BE2C (cell line): ENCODE measurements around the gene FADD.

ENCODE experiments used
- DNase-seq: peaks from one replicate; pipeline ENCODE4 v3.0.0-alpha.2; 2020
- H3K27me3 ChIP-seq: fragments of 250-450 bp; sonication (Bioruptor Pico); 2 replicates; pipeline ENCODE4 v1.5.1; 2020; ENCODE audit warnings: mild to moderate bottlenecking
- H3K36me3 ChIP-seq: fragments of 250-450 bp; sonication (Bioruptor Pico); 2 replicates; pipeline ENCODE4 v1.5.1; 2020; ENCODE audit warnings: mild to moderate bottlenecking
- H3K4me1 ChIP-seq: fragments of 250-450 bp; sonication (Bioruptor Pico); 2 replicates; pipeline ENCODE4 v1.5.1; 2020
- H3K4me3 ChIP-seq: 2 replicates; pipeline ENCODE4 v1.5.1; 2011; ENCODE audit warnings: low read depth, low read length
- H3K9me3 ChIP-seq: fragments of 250-450 bp; sonication (Bioruptor Pico); 2 replicates; pipeline ENCODE4 v1.5.1; 2020
- TF ChIP-seq, protein P1 (sequence below): IDR thresholded peaks from 2 replicates; pipeline ENCODE4 v1.5.1; 2012; ENCODE audit warnings: mild to moderate bottlenecking, low read depth, low read length

Gene FADD

DNA sequence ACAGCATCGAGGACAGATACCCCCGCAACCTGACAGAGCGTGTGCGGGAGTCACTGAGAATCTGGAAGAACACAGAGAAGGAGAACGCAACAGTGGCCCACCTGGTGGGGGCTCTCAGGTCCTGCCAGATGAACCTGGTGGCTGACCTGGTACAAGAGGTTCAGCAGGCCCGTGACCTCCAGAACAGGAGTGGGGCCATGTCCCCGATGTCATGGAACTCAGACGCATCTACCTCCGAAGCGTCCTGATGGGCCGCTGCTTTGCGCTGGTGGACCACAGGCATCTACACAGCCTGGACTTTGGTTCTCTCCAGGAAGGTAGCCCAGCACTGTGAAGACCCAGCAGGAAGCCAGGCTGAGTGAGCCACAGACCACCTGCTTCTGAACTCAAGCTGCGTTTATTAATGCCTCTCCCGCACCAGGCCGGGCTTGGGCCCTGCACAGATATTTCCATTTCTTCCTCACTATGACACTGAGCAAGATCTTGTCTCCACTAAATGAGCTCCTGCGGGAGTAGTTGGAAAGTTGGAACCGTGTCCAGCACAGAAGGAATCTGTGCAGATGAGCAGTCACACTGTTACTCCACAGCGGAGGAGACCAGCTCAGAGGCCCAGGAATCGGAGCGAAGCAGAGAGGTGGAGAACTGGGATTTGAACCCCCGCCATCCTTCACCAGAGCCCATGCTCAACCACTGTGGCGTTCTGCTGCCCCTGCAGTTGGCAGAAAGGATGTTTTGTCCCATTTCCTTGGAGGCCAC is 3.3 kb downstream of the FADD start:
- H3K9me3 ChIP-seq = no peaks in the 10 kb centered on the region
- TF ChIP-seq, protein P1, sequence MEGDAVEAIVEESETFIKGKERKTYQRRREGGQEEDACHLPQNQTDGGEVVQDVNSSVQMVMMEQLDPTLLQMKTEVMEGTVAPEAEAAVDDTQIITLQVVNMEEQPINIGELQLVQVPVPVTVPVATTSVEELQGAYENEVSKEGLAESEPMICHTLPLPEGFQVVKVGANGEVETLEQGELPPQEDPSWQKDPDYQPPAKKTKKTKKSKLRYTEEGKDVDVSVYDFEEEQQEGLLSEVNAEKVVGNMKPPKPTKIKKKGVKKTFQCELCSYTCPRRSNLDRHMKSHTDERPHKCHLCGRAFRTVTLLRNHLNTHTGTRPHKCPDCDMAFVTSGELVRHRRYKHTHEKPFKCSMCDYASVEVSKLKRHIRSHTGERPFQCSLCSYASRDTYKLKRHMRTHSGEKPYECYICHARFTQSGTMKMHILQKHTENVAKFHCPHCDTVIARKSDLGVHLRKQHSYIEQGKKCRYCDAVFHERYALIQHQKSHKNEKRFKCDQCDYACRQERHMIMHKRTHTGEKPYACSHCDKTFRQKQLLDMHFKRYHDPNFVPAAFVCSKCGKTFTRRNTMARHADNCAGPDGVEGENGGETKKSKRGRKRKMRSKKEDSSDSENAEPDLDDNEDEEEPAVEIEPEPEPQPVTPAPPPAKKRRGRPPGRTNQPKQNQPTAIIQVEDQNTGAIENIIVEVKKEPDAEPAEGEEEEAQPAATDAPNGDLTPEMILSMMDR = no peak
- H3K27me3 ChIP-seq = no peaks in the 10 kb centered on the region
- no peak for DNase-seq
- H3K36me3 ChIP-seq = peaks cover 29% of the 10 kb centered on the region
- peaks cover 3% of the 10 kb centered on the region; the same call in 1 of the 2 replicates for H3K4me1 ChIP-seq
- no peak overlapping the region for H3K4me3 ChIP-seq

DNA sequence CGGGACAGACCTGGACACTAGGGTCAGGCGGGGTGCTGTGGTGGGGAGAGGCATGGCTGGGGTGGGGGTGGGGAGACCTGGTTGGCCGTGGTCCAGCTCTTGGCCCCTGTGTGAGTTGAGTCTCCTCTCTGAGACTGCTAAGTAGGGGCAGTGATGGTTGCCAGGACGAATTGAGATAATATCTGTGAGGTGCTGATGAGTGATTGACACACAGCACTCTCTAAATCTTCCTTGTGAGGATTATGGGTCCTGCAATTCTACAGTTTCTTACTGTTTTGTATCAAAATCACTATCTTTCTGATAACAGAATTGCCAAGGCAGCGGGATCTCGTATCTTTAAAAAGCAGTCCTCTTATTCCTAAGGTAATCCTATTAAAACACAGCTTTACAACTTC is 3.9 kb downstream of the FADD start:
- Histone ChIP-seq H3K9me3 (no peaks in the 10 kb centered on the region), H3K4me3 (no peak overlapping the region), H3K36me3 (peaks cover 29% of the 10 kb centered on the region), H3K4me1 (peaks cover 3% of the 10 kb centered on the region; the same call in 1 of the 2 replicates), H3K27me3 (no peaks in the 10 kb centered on the region)
- DNase-seq = no peak
- TF ChIP-seq, protein P1 = no peak

DNA sequence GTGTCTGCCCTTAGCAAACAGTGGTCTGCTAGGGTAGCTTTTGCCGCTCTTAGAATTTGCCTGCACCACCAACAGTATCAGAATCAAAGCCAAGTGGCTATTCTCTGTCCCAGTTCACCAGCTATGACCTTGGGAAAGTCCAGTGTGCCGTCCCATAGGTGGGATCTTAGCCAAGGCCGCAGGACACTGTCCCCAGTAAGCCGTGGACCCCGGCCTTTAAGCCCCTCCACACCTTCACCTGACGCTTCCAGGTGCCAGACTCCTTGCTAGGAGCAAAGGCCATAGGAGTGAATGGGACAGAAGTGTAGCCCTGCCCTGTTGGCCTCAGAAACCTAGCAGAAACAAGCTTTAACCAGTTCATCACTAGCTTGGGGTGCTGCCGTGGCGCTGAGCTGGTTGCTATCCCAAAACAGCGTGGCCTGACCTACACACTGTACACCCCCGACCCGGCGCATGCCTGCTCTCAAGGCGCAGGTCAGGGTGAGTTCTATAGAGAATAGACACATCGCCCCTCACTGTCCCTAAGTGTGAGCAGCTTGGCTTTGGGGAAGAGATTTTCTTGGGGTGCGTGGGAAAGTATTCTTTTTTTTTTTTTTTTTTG is 4.5 kb downstream of the FADD start:
- DNase-seq = no peak
- Histone ChIP-seq H3K4me1 (peaks cover 3% of the 10 kb centered on the region; the same call in 1 of the 2 replicates), H3K4me3 (no peak overlapping the region), H3K9me3 (no peaks in the 10 kb centered on the region), H3K36me3 (peaks cover 29% of the 10 kb centered on the region), H3K27me3 (no peaks in the 10 kb centered on the region)
- TF ChIP-seq, protein P1 = no peak

DNA sequence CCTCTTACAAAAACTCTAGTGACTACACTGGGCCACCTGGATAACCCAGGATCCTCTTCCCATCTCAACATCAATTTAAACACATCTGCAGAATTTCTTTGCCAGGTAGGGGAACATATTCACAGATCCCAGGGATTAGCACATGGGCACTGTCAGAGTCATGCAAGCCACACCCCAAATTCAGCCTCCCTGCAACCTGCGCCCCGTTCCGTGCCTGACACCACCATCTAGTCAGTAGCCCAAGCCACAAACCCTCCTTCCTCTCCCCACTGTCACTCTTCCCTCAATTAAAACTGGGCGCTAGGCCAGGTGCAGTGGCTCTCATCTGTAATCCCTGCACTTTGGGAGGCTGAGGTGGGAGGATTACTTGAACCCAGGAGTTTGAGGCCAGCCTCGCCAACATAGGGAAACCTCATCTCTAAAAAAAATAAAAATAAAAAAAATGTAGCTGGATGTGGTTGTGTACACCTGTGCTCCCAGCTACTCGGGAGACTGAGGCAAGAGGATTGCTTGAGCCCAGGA is 6.4 kb downstream of the FADD start:
- H3K4me3 ChIP-seq = no peak overlapping the region
- peaks cover 3% of the 10 kb centered on the region; the same call in 1 of the 2 replicates for H3K4me1 ChIP-seq
- no peaks in the 10 kb centered on the region for H3K27me3 ChIP-seq
- no peaks in the 10 kb centered on the region for H3K9me3 ChIP-seq
- TF ChIP-seq, protein P1 = no peak
- no peak for DNase-seq
- peaks cover 29% of the 10 kb centered on the region for H3K36me3 ChIP-seq

DNA sequence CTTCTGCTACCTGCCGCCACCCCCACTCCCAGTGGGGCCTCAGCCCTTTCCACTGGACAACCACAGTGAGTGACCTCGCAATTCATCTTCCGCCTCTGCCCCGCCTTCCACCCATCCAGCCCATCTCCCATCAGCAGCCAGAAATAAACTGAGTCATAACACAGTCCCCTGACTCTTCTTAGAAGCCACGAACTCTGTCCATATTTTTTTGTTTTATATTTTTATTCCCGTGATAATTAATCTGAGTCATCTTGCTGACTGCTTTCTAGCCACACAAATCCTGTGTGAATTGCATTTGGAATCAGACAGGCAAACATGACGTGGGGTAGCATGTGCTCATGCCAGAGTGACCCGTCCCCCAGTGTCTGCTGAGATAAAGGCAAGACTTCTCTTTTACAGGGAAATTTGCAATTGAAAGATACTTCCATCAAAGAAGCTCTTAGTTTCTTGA is 7.0 kb downstream of the FADD start:
- TF ChIP-seq, protein P1 = no peak
- Histone ChIP-seq H3K4me3 (no peak overlapping the region), H3K4me1 (peaks cover 3% of the 10 kb centered on the region; the same call in 1 of the 2 replicates), H3K27me3 (no peaks in the 10 kb centered on the region), H3K36me3 (peaks cover 29% of the 10 kb centered on the region), H3K9me3 (no peaks in the 10 kb centered on the region)
- no peak for DNase-seq

DNA sequence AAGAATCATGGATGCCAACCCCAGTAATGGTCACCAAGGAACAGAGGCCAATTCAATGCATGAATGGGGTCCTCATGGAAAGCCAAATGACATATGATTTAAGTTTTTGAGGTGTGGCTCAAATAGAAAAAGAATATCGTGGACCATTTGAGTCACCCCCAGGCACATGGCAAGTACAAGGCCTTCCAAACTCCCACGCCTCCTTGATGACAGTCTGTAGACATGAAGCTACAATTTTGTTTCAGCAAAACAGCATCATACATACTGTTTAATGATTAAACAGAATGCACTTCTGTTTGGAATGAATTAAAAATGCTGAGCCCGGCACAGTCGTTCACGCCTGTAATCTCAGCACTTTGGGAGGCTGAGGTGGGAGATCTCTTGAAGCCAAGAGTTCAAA is 7.4 kb downstream of the FADD start:
- Histone ChIP-seq H3K27me3 (no peaks in the 10 kb centered on the region), H3K4me1 (peaks cover 3% of the 10 kb centered on the region; the same call in 1 of the 2 replicates), H3K9me3 (no peaks in the 10 kb centered on the region), H3K4me3 (no peak overlapping the region), H3K36me3 (peaks cover 28% of the 10 kb centered on the region)
- DNase-seq = no peak
- TF ChIP-seq, protein P1 = no peak
